Measurements from ENCODE around the gene CENPS. TPM values are rescaled to one million over a fixed set of nuclear protein-coding genes. Genes with fewer than 3 reads are reported as not detected.

CENPS gene
- total RNA-seq, 1 experiment from 2014 or later: 16.3 TPM

- H3K9ac ChIP-seq (ENCODE audit: low read length): no peak overlapping the region
- 0 out of 2 replicates have a peak, but pooled peaks cover 4% of the 10 kb centered on the region for H4K20me1 ChIP-seq (ENCODE audit: low read length)
- TF ChIP-seq EZH2 (IDR thresholded peaks at IDR 0.05; ENCODE audit: low read length, unreplicated experiment): no peak
- TF ChIP-seq EZH2phosphoT487 (IDR thresholded peaks at IDR 0.05; ENCODE audit: borderline replicate concordance, low read length): no peak
- TF ChIP-seq CTCF (conservative IDR thresholded peaks at IDR 0.05; ENCODE audit: low read depth, low read length): no peak
- no peak for DNase-seq
- intact Hi-C loops (cut with micrococcal nuclease): no loop called here
- H3K27me3 ChIP-seq (ENCODE audit: low read length): no peaks in the 10 kb centered on the region
- ChIA-PET POLR2A (ENCODE audit: unreplicated experiment) (no interaction called here), CTCF (no interaction called here)
- no peak overlapping the region for H2AFZ ChIP-seq (ENCODE audit: low read length)
- H3K4me2 ChIP-seq (ENCODE audit: low read length): no peak overlapping the region
- no peaks in the 10 kb centered on the region for H3K36me3 ChIP-seq (ENCODE audit: low read depth, low read length)
- H3K9me2 ChIP-seq (replicated peaks; ENCODE audit: low read length): no peaks in the 10 kb centered on the region
- H3F3A ChIP-seq (ENCODE audit: low read length, unreplicated experiment): peaks cover 4% of the 10 kb centered on the region
- H3K79me2 ChIP-seq (ENCODE audit: low read length): no peaks in the 10 kb centered on the region
- H3K4me1 ChIP-seq (ENCODE audit: insufficient read depth, low read length): peaks cover 47% of the 10 kb centered on the region
- H3K4me3 ChIP-seq (ENCODE audit: low read length): no peak overlapping the region
- no peaks in the 10 kb centered on the region for H3K9me3 ChIP-seq (ENCODE audit: low read length)
- no peak overlapping the region for H3K27ac ChIP-seq (ENCODE audit: low read length)
- no TSS peak for BruUV-seq (replicated peaks)
- no peak for ATAC-seq
Observed at GRCh38 chr1:10383630-10384029, 46.6 kb upstream of the CENPS start.

DNA sequence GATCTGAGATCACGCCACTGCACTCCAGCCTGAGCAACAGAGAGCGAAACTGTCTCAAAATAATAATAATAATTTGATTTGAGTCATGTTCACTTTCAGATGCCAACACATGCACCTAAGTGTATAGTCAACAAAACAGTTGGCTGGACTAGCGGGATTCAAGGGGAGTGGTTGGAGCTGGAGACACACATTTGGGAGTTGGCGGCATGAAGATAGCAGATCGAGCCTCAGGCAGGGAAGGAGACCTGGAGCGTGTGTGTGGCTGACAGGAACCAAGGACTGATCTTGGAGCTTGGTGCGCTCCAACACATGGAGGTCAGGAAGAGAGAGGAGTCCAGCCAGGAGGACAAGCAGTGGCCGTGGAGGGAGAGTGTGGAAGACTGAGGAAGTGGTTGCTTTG is 46.0 kb upstream of the CENPS start:
- no peak for DNase-seq
- intact Hi-C loops (cut with micrococcal nuclease): no loop called here
- Histone ChIP-seq H3K9me3 (ENCODE audit: low read length) (no peaks in the 10 kb centered on the region), H3K9ac (ENCODE audit: low read length) (no peak overlapping the region), H3K79me2 (ENCODE audit: low read length) (no peaks in the 10 kb centered on the region), H3K27me3 (ENCODE audit: low read length) (no peaks in the 10 kb centered on the region), H3F3A (ENCODE audit: low read length, unreplicated experiment) (no peaks in the 10 kb centered on the region), H3K27ac (ENCODE audit: low read length) (no peak overlapping the region), H2AFZ (ENCODE audit: low read length) (no peak overlapping the region), H3K36me3 (ENCODE audit: low read depth, low read length) (no peaks in the 10 kb centered on the region), H3K9me2 (replicated peaks; ENCODE audit: low read length) (no peaks in the 10 kb centered on the region), H3K4me2 (ENCODE audit: low read length) (no peak overlapping the region), H4K20me1 (ENCODE audit: low read length) (0 out of 2 replicates have a peak, but pooled peaks cover 4% of the 10 kb centered on the region), H3K4me1 (ENCODE audit: insufficient read depth, low read length) (peaks cover 43% of the 10 kb centered on the region), H3K4me3 (ENCODE audit: low read length) (no peak overlapping the region)
- TF ChIP-seq EZH2phosphoT487 (IDR thresholded peaks at IDR 0.05; ENCODE audit: borderline replicate concordance, low read length): no peak
- TF ChIP-seq EZH2 (IDR thresholded peaks at IDR 0.05; ENCODE audit: low read length, unreplicated experiment): no peak
- TF ChIP-seq CTCF (conservative IDR thresholded peaks at IDR 0.05; ENCODE audit: low read depth, low read length): no peak
- ATAC-seq: no peak
- POLR2A ChIA-PET (ENCODE audit: unreplicated experiment): no interaction called here
- no TSS peak for BruUV-seq (replicated peaks)
- CTCF ChIA-PET: no interaction called here

- POLR2A ChIA-PET (ENCODE audit: unreplicated experiment): interaction anchor here (0.6 kb wide), 1 partner anchor 11 kb away, joined by 7 read pairs; no protein-coding TSS in a partner anchor
- peak overlapping the region; percentile 77 for H3K9ac ChIP-seq (ENCODE audit: low read length)
Observed at GRCh38 chr1:10386761-10387676, 43.2 kb upstream of the CENPS start.

More at GRCh38 chr1:10386761-10387676, 43.2 kb upstream of the CENPS start:
- DNase-seq (no peak), ATAC-seq (no peak)
- intact Hi-C loops (cut with micrococcal nuclease): no loop called here
- no TSS peak for BruUV-seq (replicated peaks)
- Histone ChIP-seq H3K4me2 (ENCODE audit: low read length) (peak overlapping the region; percentile 70), H3K79me2 (ENCODE audit: low read length) (no peaks in the 10 kb centered on the region), H3K4me1 (ENCODE audit: insufficient read depth, low read length) (peaks cover 22% of the 10 kb centered on the region), H2AFZ (ENCODE audit: low read length) (peak overlapping the region; percentile 36; the same call in 1 of the 2 replicates), H3K4me3 (ENCODE audit: low read length) (no peak overlapping the region; the same call in 1 of the 2 replicates), H3K27me3 (ENCODE audit: low read length) (no peaks in the 10 kb centered on the region), H3K36me3 (ENCODE audit: low read depth, low read length) (no peaks in the 10 kb centered on the region), H3K27ac (ENCODE audit: low read length) (peak overlapping the region; percentile 96), H3K9me3 (ENCODE audit: low read length) (no peaks in the 10 kb centered on the region), H4K20me1 (ENCODE audit: low read length) (no peaks in the 10 kb centered on the region), H3F3A (ENCODE audit: low read length, unreplicated experiment) (no peaks in the 10 kb centered on the region), H3K9me2 (replicated peaks; ENCODE audit: low read length) (no peaks in the 10 kb centered on the region)
- TF ChIP-seq EZH2 (IDR thresholded peaks at IDR 0.05; ENCODE audit: low read length, unreplicated experiment) (no peak), EZH2phosphoT487 (IDR thresholded peaks at IDR 0.05; ENCODE audit: borderline replicate concordance, low read length) (no peak), CTCF (conservative IDR thresholded peaks at IDR 0.05; ENCODE audit: low read depth, low read length) (no peak)
- CTCF ChIA-PET: interaction anchor here (1.0 to 1.4 kb wide), 2 partner anchors 12 to 43 kb away, joined by 3 to 7 read pairs; partner anchors contain the start of genes CENPS and PGD

All from PC-3 (cell line).